Lung (tissue), 12 donors: ENCODE measurements around the gene ZNF236. TPM values are rescaled to one million over a fixed set of nuclear protein-coding genes. Genes with fewer than 3 reads are reported as not detected.

Experiments
- ATAC-seq: fragments of 200-7000 bp; cut with Tn5 transposase; one replicate; pipeline ENCODE4 v1.9.1; 2020; ENCODE audit warnings: moderate number of reproducible peaks; ENCODE audit not compliant: insufficient read depth, low FRiP score
- DNase-seq, 3 donors: peaks; one replicate each; pipeline ENCODE4 v3.0.0-alpha.2; 2013 to 2017
- H3K27ac ChIP-seq, 2 donors: one replicate each; pipeline ENCODE4 v1.5.1; 2013; ENCODE audit warnings: mild to moderate bottlenecking in 2 of 2, moderate library complexity in 2 of 2, control low read depth in 1 of 2, inconsistent platforms in 1 of 2, low read depth in 1 of 2, low read length in 1 of 2
- H3K27me3 ChIP-seq, 3 donors: one replicate each; pipeline ENCODE4 v1.5.1; 2013; ENCODE audit warnings: low read length in 2 of 3; ENCODE audit not compliant: control insufficient read depth in 3 of 3, insufficient read depth in 3 of 3
- H3K36me3 ChIP-seq, 4 donors: one replicate each; pipeline ENCODE4 v1.5.1; 2013; ENCODE audit warnings: low read length in 4 of 4, mild to moderate bottlenecking in 1 of 4, moderate library complexity in 1 of 4; ENCODE audit not compliant: control insufficient read depth in 4 of 4, insufficient read depth in 4 of 4
- H3K4me1 ChIP-seq, 5 donors: one replicate each; pipeline ENCODE4 v1.5.1; 2013; ENCODE audit warnings: low read length in 5 of 5, mild to moderate bottlenecking in 2 of 5, moderate library complexity in 1 of 5; ENCODE audit not compliant: control insufficient read depth in 5 of 5, insufficient read depth in 5 of 5
- H3K4me3 ChIP-seq: one replicate; pipeline ENCODE4 v1.5.1; 2013; ENCODE audit warnings: mild to moderate bottlenecking, control low read depth, moderate library complexity
- H3K9ac ChIP-seq, 2 donors: one replicate each; pipeline ENCODE4 v1.5.1; 2013; ENCODE audit warnings: low read length in 2 of 2, control low read depth in 1 of 2; ENCODE audit not compliant: insufficient read depth in 1 of 2
- H3K9me3 ChIP-seq, 4 donors: one replicate each; pipeline ENCODE4 v1.5.1; 2013; ENCODE audit warnings: low read length in 3 of 4, mild to moderate bottlenecking in 1 of 4, moderate library complexity in 1 of 4; ENCODE audit not compliant: control insufficient read depth in 4 of 4, insufficient read depth in 3 of 4
- CTCF ChIP-seq: IDR thresholded peaks from 2 replicates; pipeline ENCODE4 v1.5.1; 2012; ENCODE audit warnings: mild to moderate bottlenecking; ENCODE audit errors: control extremely low read depth, extremely low read depth
- WGBS, 2 donors: extraction: QIAGEN DNeasy Blood & Tissue Kit; methylation state at CpG; one replicate each; pipeline ENCODE4 v1.1.7; 2013; 5-methylcytosine and 5-hydroxymethylcytosine counted together
- polyA plus RNA-seq, 2 donors: library from polyadenylated mRNA; stranded (reverse); fragments of 200-250 nt; gene quantifications; one replicate each; pipeline ENCODE4 v1.2.1, GENCODE V29; 2013
- total RNA-seq, 2 donors: library from RNA; depleted of rRNA in 1 of 2; stranded (reverse); fragments of >200 nt in 1 of 2; gene quantifications; one replicate each; pipeline ENCODE4 v1.2.1, GENCODE V29; 2014 to 2021
- donor health status: control.
- donor health status: control.
- donor health status: Bipolar disorder and iron deficiency.
- donor health status: healthy.
- donor health status: DM: yes; HTN: yes; CAD: no.

Gene ZNF236
- total and polyA plus RNA-seq, 4 donors: 2.4 to 23.1 (median 8.8) TPM

- H3K4me3 ChIP-seq: no peak overlapping the region
- no peak for ATAC-seq
- WGBS, 2 donors: 76 to 83% methylated on average over 4 of the region's 4 CpGs
These were observed 28.0 kb upstream of the ZNF236 start for GRCh38 chr18:76794326-76794725.

DNA sequence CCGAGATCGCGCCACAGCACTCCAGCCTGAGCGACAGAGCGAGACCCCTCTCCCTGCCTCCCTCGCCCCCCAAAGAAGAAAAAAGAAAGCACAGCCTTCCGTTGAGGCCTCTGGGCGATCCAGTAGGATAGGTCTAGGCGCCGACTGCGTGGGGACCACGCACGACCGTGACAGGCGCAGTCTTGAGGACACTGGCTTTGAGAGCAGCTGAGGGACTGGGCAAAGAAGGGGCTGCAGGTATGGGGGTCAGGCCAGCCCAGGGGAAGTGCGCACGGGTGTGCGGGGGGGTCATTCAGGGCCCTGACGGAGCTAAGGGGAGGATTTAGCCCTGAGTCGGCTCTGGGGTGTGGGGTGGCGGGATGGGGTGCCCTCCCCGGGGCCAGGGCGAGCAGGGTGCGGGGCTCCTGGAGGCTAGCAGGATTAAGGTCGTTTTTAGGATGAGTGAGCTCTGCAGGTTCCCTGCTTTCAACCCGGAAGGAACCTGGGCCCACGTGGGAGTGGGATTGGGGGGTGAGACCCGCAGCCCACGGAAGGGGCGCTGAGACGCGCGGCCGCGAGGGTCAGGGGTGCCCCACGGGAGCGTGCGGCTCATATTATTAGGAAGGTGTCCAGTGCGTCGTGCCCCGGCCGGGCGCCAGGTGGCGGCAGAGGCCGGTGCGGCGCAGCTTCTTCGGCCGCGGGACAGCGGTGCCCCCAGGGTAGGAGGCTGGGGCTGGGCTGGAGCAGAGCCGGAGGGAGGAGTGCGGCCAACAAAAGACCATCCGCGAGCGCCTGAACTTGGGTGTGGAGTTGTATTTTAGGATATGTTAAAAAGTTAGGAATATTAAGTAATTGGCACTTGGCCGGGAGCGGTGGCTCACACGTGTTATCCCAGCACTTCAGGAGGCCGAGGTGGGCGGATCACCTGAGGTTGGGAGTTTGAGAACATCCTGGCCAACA is 20.5 kb upstream of the ZNF236 start:
- 19 to 20% methylated on average over 58 to 61 of the region's 61 CpGs for WGBS, 2 donors
- no peak overlapping the region for H3K4me3 ChIP-seq
- H3K9ac ChIP-seq: no peak overlapping the region
- no peaks in the 10 kb centered on the region for H3K36me3 ChIP-seq
- TF ChIP-seq CTCF: peak; percentile 74
- H3K27ac ChIP-seq: no peak overlapping the region
- H3K9me3 ChIP-seq: no peaks in the 10 kb centered on the region
- peaks cover 0 to 3% (median 0%) of the 10 kb centered on the region in 3 donors for H3K27me3 ChIP-seq
- ATAC-seq (peak; percentile 92), DNase-seq (peak; percentile 53 to 59 (median 59))
- no peaks in the 10 kb centered on the region for H3K4me1 ChIP-seq

More at GRCh38 chr18:76794326-76794725, 28.0 kb upstream of the ZNF236 start:
- no peaks in the 10 kb centered on the region for H3K4me1 ChIP-seq
- no peak for DNase-seq
- H3K36me3 ChIP-seq: no peaks in the 10 kb centered on the region
- no peak overlapping the region for H3K9ac ChIP-seq
- no peak overlapping the region for H3K27ac ChIP-seq
- peaks cover 0 to 11% (median 0%) of the 10 kb centered on the region in 4 donors for H3K9me3 ChIP-seq
- TF ChIP-seq CTCF: no peak
- H3K27me3 ChIP-seq: no peaks in the 10 kb centered on the region

GRCh38 chr18:76803413-76803812 is 18.9 kb upstream of the ZNF236 start:
- ATAC-seq: no peak
- Histone ChIP-seq H3K9ac (peak overlapping the region in 1 of 2 donors; percentile 53), H3K27ac (no peak overlapping the region), H3K4me1 (no peaks in the 10 kb centered on the region), H3K27me3 (peaks cover 0 to 3% (median 0%) of the 10 kb centered on the region in 3 donors), H3K9me3 (no peaks in the 10 kb centered on the region), H3K36me3 (no peaks in the 10 kb centered on the region), H3K4me3 (no peak overlapping the region)
- TF ChIP-seq CTCF: no peak
- 40% methylated on average over 5 of the region's 5 CpGs for whole genome bisulfite sequencing, 2 donors
- no peak for DNase-seq
